Activated T-cell treated with anti-CD3 and anti-CD28 coated beads for 4 hours (primary cell): ENCODE data around the gene FAM50B.
"Not testable (repeated sequence)": the region's sequence is repeated elsewhere in the genome, so short reads cannot be mapped to it uniquely, and the experiment has no call there.

Source experiments
- DNase-seq: peaks from one replicate; pipeline ENCODE4 v3.0.0-alpha.2; 2020

The FAM50B gene

DNA sequence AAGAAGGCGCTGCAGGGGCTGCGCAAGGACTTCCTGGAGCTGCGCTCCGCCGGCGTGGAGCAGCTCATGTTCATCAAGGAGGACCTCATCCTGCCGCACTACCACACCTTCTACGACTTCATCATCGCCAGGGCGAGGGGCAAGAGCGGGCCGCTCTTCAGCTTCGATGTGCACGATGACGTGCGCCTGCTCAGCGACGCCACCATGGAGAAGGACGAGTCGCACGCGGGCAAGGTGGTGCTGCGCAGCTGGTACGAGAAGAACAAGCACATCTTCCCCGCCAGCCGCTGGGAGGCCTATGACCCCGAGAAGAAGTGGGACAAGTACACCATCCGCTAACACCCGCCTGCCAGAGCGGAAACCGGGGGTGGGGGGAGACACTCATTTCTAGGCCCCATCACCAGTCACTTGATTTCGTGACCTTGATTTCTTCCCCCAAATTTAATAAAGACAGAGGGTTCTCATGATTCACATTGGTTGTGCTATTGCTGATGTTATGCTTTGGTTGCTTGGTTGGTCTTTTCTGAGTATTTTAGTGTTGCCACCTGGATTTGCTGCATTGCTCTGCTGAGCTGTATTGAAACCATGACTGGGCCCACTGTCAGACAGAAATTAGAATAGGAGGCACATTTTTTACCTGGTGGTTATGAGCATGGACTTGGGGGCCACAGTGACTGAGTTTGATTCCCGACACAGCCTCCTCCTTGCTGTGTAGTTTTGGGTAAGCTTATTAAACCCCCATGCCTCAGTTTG lies 1.5 kb downstream of the FAM50B start:
- DNase-seq = no peak

GRCh38 chr6:3851839-3852238 lies 2.7 kb downstream of the FAM50B start:
- no peak for DNase-seq

DNA sequence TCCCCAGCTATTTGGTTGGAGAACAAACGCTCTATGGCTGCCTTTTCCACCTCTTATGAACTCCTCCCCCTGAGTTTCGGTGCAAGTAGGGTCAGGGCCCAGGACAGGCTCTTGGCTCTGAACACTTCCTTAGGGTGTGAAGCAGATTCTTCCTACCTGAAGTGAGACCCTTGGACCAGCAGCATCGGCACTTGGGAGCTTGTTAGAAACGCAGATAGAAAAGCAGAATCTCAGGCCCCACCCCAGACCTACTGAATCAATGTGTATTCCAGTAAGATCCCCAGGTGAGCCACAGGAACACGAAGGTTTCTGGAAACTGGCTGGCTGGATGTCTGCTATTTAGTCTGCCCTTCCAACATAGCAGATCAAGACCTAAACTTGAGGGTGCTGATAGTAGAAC lies 3.2 kb downstream of the FAM50B start:
- no peak for DNase-seq

- DNase-seq = no peak
Observed at GRCh38 chr6:3855866-3856265, 6.7 kb downstream of the FAM50B start.

DNA sequence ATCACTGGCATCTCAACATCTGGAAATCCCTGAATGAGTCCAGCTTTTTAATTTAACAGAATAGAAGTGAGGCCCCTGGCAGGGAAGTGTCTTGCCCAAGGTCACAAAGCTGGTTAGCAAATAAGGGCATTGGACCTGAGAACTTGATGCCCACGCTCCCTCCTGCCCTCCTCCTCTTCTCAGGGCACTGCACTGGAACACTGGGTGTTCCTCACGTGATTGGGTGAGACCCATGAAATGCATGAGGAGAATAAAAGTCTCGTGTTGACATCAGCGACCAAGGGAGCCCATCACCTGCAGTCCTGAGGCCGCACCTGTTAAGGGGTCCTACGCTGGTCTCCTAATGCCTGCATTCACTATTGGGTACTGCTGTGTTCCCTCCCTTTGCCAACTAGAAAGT lies 7.4 kb downstream of the FAM50B start:
- DNase-seq = no peak

- no peak for DNase-seq
Observed at GRCh38 chr6:3857468-3858456, 8.6 kb downstream of the FAM50B start.

- DNase-seq = no peak
Observed at GRCh38 chr6:3859878-3860552, 10.8 kb downstream of the FAM50B start.

DNA sequence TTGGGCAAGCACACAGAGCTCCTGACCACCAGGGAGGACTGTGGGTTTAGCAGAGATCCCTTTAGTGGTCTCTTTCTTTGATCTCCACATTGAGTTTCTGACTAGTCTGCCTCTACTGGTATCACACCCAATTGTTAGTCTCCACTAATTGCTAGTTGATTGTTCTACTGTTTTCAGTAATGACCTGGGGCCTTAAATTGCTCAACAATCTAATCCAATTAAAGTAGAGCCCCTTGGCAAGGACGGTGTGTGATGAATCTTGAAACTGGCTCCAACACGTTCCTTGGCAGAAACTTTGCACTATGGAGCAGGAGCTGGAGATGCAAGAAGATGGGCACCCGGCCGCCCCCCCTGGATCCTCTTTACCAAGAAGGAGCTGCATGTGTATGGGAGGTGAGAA lies 12.3 kb downstream of the FAM50B start:
- DNase-seq = no peak

GRCh38 chr6:3862038-3862437 lies 12.9 kb downstream of the FAM50B start:
- no peak for DNase-seq

GRCh38 chr6:3863322-3863721 lies 14.1 kb downstream of the FAM50B start:
- not testable (repeated sequence) for DNase-seq

- DNase-seq = no peak
Observed at GRCh38 chr6:3865463-3865862, 16.3 kb downstream of the FAM50B start.

- no peak for DNase-seq
Observed at GRCh38 chr6:3867641-3868502, 18.7 kb downstream of the FAM50B start.

DNA sequence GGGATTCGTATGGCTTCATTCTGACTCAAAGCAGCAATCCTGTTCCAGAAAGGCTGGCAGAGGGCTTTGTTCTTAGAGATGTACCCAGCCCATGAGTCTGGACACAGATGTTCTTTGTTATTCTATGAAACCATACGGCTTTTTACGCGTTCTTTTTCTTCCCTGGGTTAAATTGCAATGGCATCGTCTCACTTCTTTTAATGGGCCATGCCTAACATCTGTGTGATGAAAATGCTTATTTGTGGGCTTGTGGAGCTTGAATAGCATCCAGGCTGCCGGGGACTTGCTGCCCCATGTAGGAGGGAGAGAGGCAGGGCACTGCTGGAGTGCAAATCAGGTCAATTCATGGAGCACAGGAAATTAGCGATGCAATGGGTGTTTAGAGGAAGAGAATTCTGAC lies 19.4 kb downstream of the FAM50B start:
- no peak for DNase-seq

GRCh38 chr6:3869284-3869631 lies 20.1 kb downstream of the FAM50B start:
- no peak for DNase-seq

DNA sequence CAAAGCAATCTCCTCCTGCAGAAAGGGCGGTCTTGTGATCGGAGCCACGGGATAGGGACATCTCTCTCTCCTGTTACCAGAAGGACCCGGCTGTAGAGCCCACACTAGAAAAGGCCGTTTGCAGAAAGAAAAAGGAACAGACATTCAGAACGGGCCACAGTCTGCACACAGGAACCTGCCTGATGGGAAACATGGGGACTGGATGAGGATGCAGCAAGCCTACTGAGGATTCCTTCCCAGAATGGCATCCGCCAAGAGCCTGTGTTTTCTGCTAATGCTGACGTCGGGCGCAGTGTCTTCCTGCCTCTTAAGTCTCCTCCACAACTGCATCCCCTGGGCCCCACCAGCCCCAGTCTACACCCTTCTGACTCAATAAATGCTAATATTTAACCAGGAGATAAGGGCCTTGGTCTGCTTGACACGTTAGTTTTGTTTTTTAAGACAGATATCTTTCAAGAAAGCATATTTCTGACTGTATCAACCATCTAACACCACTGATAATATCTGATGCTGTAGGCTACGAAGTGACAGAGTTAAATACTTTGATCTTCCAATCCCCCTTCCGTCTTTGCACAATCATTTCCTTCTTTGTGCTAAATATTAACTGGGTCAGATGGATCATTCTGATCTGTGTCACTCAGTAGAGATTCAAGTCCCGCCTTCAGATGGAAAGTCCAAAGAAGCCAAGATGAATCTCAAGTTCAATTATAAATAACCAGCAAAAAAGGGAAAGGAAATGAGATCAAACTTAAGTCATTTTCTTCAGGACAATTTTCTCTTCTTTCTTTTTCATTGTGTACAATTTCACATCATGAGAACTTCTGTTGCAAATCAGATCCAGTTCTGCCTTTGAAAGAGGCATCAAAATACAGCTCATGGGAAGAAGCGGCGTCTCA lies 20.7 kb downstream of the FAM50B start:
- DNase-seq = no peak

GRCh38 chr6:3870528-3870925 lies 21.4 kb downstream of the FAM50B start:
- DNase-seq = no peak

GRCh38 chr6:3871515-3871914 lies 22.3 kb downstream of the FAM50B start:
- no peak for DNase-seq

DNA sequence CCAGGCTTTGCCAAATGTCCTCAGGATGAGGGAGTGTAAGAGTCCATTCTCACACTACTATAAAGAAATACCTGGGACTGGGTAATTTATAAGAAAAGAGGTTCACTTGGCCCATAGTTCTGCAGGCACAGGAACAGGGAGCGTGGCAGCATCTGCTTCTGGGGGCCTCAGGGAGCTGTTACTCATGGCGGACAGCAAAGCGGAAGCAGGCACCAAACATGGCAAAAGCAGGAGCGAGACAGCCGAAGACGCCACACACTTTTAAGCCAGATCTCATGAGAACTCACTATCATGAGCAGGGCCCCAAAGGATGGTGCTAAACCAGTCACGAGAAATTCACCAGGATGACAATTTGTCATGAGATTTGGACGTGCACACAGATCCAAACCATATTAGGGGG lies 22.8 kb downstream of the FAM50B start:
- no peak for DNase-seq

DNA sequence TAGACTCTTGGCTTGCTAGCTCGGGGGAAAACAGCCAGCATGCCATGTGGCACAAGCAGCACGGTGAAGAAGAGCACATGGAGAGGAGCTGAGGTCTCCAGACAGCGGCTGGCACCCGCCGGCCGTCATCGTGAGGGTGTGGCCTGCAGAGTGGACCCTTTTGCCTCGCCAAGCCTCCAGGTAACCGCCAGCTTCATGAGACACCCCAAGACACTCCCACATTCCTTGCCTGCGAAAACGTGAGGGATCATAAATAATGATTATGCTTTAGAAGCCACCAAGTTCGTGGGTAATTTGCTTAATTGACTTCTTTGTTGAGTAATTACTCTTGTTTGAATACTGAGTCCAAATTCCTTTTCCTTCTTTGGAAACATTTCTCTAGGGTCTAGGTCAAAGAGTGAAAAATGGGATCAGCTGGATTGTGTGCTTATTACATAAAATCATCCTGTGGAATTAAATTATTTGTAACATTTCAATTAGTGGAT lies 23.2 kb downstream of the FAM50B start:
- no peak for DNase-seq

DNA sequence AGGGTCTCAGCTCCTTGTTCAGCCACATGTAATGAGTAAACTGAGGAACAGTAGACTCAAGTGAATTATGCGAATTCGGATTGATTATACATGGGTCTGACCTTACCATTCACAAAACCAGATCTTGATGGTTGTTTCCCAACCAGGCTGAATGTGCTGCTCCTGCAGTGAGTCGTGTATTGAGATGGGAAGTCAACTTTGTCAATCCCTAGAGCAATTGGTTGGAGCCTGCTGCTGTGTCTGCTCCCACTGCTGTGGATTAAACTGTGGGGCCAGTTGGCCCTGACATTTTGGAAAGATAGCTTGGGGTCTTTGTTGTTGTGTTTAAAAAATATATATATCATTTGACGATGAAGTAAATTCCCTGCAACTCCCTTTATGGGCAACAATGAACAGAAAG lies 23.9 kb downstream of the FAM50B start:
- no peak for DNase-seq

GRCh38 chr6:3874069-3874468 lies 24.9 kb downstream of the FAM50B start:
- DNase-seq = no peak
